ENCODE data around the gene CFAP70.
A peak's percentile ranks its signal among the peaks of the same experiment; 100 is the strongest.
"Not testable (repeated sequence)": the region's sequence is repeated elsewhere in the genome, so short reads cannot be mapped to it uniquely, and the experiment has no call there.

Gene CFAP70

DNA sequence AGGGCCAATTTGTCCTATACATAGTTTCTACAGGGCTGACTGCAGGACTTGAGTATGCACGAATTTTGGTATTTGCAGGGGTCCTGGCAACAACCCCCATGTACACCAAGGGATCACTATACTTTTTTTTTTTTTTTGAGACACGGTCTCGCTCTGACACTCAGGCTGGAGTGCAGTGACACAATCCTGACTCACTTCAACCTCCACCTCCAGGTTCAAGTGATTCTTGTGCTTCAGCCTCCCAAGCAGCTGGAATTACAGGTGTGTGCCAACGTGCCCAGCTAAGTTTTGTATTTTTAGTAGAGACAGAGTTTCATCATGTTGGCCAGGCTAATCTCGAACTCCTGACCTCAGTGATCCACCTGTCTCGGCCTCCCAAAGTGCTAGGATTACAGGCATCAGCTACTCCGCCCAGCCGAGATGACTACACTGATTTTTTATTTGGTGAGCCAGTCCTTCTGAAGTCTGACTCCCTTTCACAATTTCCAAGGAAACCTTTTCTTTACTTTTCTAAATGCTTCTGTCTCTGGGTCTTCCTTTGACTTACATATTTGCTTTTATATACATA is 19.8 kb downstream of the CFAP70 start:
- DNase-seq = no peak

DNA sequence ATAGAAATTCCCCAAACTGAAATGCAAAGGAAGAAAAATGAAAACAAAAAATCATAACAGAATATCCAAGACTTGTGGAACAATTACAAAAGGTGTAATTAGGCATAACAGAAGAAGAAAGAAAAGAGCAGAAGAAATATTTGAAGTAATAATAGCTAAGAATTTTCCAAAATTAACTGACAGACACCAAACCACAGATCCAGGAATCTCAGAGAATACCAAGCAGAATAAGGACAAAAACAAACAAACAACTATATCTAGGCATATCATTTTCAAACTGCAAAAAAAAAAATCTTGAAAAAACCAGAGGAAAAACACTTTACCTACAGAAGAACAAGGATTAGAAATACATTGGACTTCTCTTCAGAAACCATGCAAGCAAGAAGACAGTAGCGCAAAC is 25.5 kb downstream of the CFAP70 start:
- no peak for DNase-seq

DNA sequence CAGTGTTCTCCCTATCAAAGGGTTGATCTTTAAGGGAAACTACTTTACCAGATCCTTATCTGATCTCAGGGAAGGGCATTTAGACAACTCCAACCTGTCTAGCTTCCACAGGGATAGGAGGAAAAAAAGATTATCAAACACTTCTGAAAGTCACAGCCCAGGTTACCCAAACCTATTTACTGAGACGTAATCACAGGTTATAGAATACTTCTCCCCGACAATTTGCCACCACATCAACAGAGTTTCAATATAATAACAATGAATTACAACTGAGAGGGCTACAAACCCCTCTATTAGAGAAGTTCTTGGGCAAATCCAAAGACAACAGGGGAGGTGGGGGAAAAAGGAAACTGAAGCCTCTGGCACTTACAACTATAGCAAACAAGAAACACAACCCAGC is 26.3 kb downstream of the CFAP70 start:
- DNase-seq = no peak

DNA sequence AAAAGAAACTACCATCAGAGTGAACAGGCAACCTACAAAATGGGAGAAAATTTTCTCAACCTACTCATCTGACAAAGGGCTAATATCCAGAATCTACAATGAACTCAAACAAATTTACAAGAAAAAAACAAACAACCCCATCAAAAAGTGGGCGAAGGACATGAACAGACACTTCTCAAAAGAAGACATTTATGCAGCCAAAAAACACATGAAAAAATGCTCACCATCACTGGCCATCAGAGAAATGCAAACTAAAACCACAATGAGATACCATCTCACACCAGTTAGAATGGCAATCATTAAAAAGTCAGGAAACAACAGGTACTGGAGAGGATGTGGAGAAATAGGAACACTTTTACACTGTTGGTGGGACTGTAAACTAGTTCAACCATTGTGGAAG is 30.1 kb downstream of the CFAP70 start:
- DNase-seq = not testable (repeated sequence)

DNA sequence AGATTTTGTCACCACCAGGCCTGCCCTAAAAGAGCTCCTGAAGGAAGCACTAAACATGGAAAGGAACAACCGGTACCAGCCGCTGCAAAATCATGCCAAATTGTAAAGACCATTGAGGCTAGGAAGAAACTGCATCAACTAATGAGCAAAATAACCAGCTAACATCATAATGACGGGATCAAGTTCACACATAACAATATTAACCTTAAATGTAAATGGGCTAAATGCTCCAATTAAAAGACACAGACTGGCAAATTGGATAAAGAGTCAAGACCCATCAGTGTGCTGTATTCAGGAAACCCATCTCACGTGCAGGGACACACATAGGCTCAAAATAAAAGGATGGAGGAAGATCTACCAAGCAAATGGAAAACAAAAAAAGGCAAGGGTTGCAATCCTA is 33.4 kb downstream of the CFAP70 start:
- not testable (repeated sequence) for DNase-seq

DNA sequence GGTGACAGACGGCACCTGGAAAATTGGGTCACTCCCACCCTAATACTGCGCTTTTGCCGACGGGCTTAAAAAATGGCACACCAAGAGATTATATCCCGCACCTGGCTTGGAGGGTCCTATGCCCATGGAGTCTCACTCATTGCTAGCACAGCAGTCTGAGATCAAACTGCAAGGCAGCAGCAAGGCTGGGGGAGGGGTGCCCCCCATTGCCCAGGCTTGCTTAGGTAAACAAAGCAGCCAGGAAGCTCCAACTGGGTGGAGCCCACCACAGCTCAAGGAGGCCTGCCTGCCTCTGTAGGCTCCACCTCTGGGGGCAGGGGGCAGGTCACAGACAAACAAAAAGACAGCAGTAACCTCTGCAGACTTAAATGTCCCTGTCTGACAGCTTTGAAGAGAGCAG is 35.1 kb downstream of the CFAP70 start:
- not testable (repeated sequence) for DNase-seq

DNA sequence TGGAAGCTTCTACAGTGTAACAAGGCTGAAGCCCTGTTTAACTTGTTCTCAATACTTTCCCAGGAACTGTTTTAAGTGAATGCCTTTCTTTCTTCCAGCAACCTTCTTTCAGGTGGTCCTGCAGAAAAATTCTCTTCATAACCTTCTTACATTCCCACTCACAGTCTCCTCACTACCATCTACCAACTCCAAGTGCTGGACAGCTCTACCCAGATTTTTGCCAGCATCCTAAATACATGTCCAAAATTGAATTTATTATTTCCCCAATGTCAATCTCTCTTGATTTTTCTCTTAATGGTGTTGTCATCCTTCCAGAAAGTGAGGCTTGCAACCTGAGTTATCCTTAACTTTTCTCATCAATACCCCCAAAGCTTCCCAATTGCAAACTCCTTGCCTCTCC is 48.2 kb downstream of the CFAP70 start:
- no peak for DNase-seq

DNA sequence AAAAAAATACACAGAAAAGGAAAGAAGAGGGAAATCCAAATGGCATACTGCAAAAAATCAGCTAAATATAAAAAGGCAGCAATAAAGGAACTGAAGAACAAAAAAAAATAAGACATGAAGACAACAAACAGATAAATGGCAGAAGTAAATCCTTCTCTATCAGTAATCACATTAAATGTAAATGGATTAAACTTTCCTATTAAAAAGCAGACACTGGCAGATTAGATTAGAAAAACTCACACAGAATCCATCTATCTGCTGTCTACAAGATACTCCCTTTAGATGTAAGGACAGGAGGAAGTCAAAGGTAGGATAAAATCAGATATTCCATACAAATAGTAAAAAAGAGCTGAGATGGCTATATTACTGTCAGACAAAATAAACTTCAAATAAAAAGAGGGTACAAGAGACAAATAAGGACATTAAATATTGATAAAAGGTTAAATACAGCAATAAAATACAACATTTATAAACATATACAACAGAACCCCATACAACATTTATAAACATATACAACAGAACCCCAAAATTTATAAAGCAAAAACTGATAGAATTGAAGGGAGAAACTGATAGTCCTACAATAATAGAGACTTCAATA is 51.4 kb downstream of the CFAP70 start:
- DNase-seq = no peak

DNA sequence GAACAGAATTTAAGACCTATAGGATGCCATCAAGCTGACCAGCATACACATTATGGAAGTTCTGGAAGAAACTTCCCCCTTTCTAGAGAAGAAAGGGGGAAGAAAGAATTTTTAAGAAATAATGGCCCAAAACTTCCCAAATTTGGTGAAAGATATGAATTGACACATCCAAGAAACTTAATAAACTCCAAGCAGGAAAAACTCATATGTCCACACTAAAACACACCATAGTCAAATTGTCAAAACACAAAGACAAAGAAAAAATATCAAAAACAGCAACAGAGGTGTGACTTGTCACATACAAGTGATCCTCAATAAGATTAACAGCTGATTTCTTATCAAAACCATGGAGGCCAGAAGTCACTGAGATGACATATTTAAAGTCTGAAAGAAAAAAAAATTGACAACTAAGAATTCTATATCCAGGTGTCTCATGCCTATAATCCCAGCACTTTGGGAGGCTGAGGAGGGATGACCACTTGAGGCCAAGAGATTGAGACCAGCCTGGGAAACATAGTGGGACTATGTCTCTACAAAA is 52.4 kb downstream of the CFAP70 start:
- no peak for DNase-seq

DNA sequence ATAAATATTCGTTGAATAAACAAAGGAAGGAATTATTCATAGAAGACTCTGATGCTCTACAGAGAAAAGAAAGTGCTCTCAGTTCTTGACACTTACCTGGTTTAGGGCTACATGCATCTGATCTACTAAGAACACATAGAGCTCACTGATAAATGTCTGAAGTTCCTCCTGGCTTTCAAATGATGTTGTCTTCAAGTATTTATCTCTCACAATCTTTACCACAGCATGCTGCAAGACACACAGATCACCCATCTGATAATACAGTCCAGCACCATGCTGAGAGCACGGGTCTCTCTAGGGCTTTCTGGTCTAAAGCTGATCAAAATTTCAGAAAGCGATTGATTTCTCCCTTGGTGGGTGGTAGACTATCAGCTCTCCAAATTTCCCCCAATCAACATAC is 61.7 kb downstream of the CFAP70 start:
- no peak for DNase-seq

DNA sequence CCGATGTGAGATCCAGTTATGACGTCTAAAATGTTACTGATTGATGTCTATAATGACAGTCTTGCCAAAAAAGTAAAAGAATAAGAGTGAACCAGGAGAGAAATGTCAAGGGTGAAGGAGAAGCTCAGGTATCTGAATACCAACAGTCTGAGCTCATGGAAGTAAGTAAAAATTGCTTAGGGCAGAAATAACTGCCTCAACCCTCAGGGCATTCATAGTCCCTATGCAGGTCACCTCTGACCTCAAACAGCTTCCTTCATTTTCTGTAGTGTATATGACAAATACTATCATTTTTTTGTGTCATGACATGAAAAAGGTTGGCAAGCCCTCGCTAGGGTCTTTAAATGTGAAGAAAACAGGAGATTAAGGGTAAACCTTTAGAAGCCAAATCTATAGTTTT is 65.2 kb downstream of the CFAP70 start:
- DNase-seq = no peak

DNA sequence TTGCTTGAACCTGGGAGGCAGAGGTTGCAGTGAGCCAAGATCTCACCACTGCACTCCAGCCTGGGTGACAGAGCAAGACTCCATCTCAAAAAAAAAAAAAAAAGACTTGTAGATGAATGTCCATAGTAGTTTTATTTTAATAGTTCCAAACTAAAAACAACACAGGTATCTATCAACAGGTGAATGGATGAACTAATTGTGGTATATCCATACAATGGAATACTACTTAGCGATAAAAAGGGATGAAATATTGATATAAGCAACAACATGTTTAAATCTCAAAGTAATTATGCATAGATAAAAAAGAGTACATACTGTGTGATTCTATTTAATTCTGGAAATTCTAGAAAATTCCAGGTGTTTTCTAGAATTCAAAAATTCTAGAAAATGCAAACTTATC is 68.7 kb downstream of the CFAP70 start:
- no peak for DNase-seq

DNA sequence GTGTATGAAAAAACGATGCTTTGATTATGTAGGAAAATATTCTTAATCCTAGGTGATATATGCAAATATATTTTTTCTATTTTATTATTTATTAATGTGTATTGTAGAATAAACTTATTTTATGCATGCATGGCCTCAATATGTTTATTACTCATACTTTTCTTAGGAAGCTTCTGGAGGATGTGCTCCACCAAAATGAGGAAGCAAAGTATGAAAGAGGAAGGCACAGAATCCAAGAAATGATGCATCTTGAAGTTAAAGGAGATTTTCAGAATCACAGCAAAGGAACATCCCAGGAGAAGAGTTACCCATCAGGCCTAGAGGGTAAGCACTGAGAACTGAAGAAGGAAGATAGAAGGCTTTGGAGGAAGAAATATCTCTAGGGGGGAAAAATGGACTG is 71.2 kb downstream of the CFAP70 start:
- DNase-seq = no peak

DNA sequence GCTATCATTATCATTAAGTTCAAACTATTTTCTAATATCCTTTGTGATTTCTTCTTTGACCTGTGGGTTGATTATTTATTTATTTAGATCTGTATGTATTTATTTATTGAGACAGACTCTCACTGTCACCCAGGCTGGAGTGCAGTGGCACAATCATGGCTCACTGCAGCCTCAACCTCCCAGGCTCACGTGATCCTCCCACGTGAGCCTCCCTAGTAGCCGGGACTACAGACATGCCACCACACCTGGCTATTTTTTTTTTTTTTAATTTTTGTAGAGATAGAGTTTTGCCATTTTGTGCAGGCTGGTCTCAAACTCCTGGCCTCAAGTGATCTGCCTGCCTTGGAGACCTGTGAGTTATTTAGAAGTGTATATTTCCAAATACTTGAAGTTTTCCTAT is 77.6 kb downstream of the CFAP70 start:
- no peak for DNase-seq

DNA sequence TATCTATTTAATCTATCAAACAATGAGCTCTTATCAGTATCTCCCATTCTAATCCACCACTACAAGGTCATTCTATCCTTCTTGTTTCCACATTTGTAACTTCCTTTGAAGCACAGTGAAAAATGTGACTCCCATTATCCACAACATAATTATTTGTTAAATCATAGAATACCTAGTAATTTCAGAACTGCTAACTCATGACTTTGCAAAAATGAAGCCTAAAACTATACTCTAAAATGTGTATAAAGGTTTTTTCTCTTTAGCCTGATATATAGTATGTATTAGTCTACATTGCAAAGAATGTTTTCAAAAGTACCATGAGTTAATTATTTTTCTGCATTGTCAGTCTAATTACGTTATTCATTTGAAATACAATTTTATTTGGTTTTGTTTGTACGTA is 94.2 kb downstream of the CFAP70 start:
- DNase-seq = no peak

DNA sequence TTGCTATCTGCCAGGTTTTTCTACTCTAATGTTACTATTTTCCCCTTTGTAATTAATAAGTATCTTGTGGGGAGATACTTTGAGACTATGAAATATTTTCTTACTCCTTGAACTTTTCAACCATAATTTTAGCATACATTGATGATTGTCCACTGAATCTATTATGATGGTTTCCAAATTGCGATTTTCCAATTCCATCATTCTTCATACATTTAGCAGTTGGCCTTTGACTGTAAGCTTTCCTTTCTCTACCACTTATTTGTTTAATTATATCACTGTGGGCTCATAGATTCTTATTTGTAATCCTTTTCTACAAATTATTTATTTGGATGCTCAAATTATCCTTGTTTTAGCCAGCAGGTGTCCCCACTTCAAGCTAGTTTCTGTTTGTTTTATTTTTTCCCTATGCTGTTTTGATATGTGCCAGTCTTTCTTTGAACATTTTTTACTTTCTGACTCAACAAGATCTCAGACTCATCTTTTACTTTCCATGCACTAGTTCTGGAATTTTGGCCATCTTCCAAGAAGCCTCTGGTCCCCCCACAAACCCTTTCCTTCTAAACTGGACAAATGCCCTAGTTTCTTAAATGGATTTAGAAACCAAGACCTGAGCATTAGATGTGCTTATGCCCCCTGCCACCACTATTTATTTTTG is 94.8 kb downstream of the CFAP70 start:
- no peak for DNase-seq

DNA sequence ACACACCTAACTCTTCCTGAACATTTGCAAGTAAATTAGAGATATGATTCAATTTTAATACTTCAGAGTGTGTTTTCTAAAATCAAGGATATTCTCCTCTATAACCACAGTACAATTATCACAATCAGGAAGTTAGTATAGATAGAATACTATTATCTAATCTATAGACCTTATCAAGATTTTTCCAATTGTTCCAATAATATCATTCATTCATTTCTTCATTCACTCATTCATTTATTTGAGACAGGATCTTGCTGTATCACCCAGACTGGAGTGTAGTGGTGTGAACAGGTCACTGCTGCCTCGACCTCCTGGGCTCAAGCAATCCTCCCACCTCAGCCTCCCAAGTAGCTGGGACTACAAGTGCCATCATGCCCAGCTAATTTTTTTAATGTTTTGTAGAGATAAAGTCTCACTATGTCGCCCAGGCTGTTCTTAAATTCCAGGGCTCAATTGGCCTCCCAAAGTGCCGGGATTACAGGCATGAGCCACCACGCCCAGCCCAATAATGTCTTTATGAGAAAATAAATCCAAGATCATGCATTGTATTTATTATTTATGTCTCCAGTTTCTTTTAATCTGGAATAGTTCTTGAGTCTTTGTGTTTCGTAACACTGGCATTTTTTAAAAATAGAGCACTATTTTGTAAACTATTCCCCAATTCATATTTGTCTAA is 95.6 kb downstream of the CFAP70 start:
- no peak for DNase-seq

DNA sequence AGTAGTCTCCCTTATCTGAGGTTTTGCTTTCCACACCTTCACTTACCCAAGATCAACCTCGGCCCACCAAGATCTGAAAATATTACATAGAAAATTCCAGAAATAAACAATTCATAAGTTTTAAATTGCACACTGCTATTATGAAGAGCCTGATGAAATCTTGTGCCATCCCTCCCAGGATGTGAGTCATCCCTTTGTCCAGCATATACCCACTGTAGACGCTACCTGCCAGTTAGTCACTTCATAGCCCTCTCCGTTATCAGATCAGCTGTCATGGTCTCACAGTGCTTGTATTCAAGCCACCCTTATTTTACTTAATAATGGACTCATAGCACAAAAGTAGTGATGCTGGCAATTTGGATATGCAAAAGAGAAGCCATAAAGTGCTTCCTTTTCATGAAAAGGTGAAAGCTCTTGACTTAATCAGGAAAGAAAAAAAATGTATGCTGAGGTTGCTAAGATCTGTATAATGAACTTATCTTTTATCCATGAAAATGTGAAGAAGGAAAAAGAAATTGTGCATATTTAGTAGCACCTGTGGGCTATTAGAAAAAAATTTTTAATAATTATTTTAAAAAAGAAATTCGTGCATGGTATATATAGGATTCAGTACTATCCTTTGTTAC is 96.4 kb downstream of the CFAP70 start:
- DNase-seq = no peak

DNA sequence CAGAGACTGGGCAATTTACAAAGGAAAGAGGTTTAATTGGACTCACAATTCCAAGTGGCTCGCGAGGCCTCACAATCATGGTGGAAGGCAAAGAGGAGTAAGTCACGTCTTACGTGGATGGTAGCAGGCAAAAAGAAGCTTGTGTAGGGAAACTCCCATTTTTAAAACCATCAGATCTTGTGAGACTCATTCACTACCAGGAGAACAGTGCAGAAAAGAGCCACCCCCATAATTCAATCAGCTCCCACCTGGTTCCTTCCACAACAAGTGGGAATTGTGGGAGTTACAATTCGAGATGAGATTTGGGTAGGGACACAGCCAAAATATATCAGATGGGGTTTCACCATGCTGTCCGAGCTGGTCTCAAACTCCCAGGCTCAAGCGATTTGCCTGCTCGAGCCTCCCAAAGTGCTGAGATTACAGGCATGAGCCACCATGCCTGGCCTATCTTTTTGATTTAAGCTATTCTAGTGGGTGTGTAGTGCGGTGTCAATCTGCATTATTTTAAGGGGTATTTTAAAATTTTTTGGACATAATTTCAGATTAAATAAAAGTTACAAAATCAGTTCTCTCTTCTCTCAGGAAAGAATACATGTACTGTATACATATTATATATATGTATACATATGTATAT is 97.2 kb downstream of the CFAP70 start:
- no peak for DNase-seq

DNA sequence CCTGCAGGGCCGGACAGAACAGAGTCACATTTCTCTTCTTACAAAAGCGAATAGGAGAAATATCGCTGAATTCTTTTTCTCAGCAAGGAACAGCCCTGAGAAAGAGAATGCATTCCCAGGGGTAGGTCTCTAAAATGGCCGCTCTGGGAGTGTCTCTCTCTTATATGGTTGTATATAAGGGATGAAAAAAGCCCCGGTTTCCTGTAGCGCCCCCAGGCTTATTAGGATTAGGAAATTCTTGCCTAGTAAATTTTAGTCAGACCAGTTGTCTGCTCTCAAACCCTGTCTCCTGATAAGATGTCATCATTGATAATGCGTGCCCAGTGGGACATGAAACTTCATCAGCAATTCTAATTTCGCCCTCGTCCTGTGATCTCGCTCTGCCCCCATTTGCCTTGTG is 100.1 kb downstream of the CFAP70 start:
- DNase-seq = not testable (repeated sequence)

DNA sequence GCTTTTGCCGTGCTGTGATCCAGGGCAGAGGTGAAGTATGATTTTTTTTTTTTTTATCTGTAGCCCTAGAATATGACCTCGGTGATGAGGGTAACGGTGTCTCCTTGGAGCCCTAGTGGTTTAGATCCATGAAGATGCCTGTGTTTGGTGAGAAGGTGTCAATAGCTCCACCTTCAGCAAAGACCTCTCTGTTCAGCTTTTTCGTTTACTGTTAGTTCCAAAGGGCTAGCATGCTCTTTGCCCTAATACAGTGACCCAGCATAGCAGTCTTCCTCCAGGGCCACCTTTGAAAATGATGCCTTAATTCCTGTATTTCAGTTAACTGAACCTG is 105.5 kb downstream of the CFAP70 start:
- no peak for DNase-seq

DNA sequence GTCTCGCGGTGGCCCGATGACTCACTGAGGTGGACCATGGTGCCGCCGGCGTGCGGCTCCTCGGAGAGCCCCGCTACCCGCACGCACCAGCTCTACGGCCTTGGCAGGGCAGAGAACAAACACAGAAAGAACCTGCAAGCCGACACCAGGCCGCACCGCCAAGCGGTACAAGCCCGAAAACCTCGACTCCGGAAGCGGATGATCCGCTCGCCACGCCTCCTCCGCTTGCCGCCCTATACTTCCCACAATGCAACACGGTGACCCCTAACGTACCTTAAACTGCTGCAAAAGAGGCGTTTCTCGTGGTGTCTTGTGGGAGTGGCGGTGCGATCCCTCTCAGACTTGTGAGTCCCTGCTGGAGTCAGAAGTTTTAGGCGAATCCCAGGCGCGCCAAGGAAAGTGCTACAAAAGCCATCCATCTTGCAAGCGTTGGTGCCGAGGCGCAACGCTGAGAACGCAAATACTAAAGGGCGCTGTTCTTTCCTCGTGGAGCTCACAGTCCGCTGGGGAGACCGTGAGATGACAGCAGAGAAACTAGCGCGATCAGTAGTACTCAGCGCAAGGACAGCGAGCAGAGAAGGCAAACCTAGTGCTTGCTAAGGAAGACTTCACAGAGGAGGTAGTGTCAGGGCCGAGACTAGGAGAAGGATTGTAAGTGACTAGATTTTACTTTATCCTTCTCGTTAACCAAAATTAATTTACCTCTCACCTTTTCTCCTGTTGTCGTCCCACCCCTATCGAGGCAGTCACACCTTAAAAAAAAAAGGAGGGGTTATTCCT is 106.0 kb downstream of the CFAP70 start, which contains the start of gene MRPS16:
Gene MRPS16 (minus strand): TSS at position 200 of the 780 bp plus-strand sequence. CDS start 162 bp downstream, at position 38.
- peak; percentile 91 for DNase-seq

Data from activated CD8-positive, alpha-beta memory T cell treated with anti-CD3 and anti-CD28 coated beads, Interleukin-2, amount 50 U/mL, for 48 hours (primary cell).